ENCODE data around the gene ATG16L2.

Gene ATG16L2, protein sequence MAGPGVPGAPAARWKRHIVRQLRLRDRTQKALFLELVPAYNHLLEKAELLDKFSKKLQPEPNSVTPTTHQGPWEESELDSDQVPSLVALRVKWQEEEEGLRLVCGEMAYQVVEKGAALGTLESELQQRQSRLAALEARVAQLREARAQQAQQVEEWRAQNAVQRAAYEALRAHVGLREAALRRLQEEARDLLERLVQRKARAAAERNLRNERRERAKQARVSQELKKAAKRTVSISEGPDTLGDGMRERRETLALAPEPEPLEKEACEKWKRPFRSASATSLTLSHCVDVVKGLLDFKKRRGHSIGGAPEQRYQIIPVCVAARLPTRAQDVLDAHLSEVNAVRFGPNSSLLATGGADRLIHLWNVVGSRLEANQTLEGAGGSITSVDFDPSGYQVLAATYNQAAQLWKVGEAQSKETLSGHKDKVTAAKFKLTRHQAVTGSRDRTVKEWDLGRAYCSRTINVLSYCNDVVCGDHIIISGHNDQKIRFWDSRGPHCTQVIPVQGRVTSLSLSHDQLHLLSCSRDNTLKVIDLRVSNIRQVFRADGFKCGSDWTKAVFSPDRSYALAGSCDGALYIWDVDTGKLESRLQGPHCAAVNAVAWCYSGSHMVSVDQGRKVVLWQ

DNA sequence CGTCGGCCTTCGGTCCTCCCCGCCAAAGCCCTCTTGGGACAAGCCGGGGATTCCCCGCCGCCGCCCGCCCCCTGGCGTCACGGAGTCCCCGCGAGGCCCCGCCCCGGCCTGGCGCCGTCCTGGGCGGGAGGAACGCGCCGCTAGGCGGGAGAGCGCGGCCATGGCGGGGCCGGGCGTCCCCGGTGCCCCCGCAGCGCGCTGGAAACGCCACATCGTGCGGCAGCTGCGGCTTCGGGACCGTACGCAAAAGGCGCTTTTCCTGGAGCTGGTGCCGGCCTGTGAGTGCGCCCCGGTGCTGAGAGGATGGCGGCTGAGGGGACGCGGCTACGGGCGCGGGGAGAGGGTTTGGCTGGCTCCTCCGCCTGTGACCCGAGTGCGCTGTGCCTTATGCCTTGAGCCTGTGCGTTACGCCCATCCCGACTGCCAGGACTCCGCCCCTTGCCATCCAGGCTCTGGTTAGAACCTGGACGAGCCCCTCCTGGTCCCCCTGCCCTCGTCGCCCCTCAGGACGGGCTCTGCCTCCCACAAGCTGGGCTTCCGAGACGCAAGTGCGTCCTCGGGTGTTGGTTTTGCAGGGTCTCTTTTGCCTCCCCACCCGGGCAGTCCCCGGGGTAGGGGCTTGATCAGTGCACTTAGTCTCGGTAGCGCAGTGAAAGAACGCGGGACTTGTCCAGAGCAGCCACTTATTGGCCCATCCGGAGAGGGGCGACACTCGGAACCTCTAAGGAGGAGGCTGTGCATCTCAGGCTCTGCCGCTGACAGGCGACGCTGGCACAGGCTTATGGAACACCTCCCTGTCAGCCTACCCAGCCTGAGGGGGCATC, at the start of gene ATG16L2:
Gene ATG16L2, plus strand, starts transcription at position 126 of the 824 bp plus-strand sequence. Its CDS starts 35 bp downstream, at position 161.
- no peak for FAIRE-seq

DNA sequence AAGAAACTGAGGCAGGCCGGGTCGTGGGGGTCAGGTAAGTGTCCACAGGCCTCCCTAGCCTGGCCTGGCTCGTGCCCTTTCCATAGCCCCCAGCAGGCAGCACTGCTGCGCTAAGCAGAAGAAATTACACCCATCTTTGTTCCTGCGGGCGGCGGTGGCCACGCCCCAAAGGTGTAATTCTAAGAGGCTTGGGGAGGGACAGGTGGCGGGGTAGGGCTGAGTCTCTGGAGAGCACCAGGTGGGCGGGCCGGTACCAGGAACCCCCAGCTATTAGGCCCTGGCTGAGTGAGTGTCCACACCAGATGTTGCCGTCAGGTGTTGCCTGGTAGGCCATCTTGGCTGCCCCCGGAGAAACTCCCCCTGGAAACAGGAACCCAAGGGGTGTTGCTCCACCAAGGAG, 49.7 kb upstream of the ATG16L2 start:
- no peak for FAIRE-seq

DNA sequence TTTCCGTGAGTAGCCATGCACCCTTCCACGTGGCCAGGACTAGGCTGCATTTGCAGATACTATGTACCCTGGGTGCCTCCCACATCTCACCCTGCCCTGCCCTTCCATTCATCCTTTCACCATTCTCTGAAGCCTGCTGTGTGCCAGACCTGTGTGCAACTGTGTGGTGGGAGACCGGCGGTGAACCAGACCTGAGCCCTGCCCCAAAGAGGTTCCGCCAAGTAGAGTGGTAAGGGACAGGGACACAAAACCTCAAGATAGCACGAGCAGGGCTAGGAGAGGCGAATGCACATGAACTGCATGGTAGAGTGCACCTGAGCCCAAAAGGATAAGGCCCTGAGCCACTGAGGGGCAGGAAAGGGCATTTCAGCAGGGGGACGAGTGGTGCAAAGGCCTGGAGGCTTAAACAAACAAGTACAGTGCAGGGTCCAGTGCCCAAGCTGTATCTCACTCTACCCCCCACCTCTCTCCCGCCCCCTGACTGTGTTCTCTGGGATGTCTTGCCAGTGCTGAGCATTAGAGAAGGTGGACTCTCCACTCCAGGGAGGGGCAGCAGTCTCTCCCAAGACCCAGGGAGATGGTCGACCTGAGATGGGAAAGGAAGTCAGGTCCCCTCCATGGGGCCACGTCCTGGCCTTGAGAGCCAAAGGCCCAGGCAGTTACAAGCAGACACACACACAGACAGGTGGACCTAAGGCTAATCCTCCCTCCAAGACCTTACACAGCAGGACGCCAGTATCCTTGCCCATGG, 47.9 kb upstream of the ATG16L2 start:
- no peak for FAIRE-seq

DNA sequence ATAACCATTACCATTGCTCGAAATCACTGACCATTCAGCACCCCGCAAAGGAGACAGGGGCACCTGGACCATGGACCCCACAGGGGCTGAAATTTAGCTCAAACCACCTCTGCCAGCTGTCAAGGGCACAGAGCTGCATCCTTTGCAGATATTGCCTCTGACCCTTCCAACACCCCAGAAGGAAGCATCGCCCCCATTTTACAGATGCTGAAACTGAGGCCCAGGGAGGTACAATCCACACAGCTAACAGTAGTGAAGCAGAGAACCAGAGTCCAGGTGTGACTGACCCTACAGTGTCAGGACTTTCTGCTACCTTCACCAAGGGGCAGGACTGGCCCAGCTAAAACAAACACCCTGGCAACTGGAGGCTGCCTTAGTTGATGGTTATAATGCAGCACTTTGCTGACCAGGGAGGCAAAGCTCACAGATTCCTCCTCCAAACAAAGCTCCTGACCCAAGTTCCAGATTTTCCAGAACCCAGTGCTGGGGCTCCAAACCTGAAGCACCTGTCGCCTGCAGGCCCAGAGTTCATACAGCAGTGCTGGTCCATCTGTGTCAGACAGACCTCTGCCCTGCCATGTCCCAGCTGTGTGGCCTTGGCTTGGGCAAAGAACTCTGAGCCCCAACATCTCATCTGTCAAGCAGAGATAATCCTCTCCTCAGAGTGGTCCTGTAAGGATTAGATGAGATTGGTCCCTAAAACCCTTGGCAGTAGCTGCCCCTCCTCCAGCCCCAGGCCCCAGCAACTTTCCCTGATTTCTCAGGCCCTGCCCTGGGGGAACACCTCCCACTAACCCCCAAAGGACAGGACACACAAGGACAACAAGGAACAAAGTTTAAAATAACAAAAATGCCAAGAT, 46.8 kb upstream of the ATG16L2 start:
- FAIRE-seq, result no peak

DNA sequence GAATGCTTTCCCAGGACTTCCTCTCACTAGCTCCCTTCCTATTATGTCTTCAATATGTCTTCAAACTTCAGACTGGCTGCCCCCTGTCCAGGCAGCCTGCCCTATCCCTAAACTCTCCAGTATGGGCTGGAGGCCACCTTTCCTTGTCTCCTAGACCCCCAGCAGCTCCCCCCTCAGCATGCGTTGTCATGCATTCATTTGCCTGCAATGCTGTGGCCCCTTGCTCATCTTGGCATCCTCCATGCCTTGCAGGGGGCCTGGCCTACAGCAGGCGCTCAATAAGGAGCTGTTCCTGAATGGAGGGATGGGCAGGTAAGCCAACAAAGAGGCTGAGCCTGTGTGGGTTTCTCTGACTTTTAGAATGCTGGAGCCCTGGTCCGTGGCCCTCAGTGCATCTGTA, 45.6 kb upstream of the ATG16L2 start:
- no peak for FAIRE-seq

DNA sequence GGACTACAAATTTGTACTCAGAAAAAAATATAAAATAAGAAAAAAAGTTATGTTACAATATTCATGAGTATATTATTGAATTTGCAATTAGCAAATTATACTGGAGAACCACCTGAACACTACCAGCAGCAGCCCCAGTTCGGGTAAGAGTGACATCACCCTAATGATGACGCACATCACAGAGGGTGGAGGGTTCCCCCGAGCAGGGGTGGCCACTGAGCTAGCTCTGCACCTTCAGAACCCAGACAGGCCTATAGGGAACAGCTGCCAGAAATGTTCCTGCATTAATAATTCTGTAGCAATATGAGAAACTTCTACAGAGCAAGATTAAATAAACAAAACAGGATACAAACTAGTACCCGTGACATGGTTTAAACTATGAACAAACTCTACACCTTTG, 44.5 kb upstream of the ATG16L2 start:
- FAIRE-seq, result no peak

DNA sequence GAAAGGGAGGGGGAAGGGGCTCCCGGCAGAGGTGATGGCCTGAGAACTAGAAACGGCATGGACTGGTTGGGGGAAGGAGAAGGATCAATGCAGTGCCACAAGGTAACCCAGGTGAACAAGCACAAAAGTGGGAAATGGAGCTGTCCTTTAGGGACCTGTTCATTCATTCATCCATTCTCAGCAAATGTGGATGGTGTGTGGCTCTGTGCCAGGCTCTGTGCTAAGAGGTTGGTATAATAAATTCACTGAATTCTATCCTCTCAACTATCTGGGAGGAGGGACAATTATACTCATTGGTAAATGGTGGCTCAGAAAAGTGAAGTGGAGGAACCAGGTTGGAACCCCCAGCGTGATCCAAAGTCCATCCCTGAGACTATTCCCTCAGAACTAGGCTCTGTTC, 43.4 kb upstream of the ATG16L2 start:
- FAIRE-seq, result no peak

DNA sequence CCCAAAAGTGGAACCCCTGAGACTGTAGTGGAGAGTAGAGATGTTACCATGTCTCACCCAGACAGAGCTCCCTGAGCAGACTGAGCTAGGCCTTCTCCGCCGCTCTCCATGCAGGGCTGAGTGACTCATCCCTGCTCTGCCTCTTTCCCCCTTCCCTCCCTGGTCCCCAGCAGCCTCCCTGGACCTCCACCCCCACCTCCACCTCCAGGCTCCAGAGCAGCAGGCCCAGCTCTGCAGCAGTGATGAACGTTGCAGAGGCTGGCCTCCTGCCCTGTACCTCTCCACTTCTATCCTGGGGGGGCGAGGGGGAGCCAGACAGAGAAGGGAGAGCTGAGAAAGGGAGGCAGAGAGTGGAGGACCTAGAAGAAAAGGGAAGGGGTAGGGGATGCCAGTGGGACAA, 42.7 kb upstream of the ATG16L2 start:
- no peak for FAIRE-seq

DNA sequence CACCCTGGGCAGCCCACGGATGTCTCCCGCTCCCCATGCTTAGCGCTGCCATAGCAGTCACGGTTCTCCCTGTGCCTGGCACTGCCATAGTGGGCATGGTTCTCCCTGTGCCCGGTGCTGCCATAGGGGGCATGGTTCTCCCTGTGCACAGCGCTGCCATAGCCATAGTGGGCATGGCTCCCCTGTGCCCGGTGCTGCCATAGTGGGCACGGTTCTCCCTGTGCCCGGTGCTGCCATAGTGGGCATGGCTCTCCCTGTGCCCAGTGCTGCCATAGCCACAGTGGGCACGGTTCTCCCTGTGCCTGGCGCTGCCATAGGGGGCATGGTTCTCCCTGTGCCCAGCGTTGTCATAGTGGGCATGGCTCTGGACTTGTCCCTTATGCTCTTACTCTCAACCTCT, 42.2 kb upstream of the ATG16L2 start:
- FAIRE-seq, result no peak

DNA sequence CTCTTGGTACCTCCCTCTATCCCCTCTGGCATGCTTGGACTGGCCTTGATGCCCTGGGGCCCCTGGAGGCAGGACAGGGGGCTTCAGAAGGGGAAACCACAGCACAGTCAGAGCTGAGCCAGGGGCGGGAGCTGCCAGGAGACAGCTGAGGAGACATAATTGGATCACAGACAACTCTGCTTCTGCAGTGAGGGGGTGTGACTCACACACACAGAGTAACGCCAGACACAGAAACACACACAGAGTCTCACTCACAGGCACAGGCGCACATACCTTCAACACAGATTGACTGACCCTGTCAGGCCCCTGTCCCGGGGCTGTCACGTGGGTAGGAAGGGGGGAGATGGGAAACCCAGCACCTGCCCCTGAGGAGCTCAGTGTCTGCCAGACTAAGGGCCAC, 40.9 kb upstream of the ATG16L2 start:
- FAIRE-seq, result no peak

DNA sequence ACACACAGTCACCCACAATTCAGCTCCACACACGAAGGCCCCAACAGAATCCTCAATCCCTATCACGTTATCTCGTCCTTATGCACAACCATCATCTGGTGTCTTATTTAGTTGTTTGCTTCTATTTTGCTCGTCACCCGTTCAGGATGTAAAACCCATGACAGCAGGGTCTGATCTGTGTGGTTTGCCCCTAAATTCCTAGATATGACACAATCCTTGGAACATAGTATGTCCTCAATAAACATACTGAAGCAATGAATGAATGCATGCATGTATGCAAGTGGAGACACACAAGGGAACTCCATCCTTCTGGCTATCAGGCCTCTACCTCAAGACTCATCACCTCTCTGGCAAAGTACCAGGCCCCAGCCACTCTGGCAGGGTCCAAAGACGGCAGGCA, 40.5 kb upstream of the ATG16L2 start:
- FAIRE-seq, result no peak

DNA sequence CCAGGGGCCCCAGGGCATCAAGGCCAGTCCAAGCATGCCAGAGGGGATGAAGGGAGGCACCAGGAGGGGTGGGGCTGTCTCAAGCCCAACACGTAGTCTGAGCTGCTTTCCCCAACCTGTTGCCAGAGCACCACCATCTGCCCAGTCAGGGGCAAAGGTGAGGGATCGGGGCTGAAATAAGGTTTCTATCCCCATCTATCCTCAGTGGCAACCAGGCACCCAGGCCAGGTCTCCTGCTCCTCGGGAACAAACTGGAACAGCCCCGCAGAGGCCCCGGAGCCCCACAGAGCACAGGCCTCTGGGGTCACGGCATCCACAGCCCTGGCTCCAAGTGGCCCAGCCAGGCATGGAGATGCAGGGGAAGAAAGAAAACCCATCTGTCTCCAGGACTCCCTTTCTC, 39.7 kb upstream of the ATG16L2 start:
- FAIRE-seq, result no peak

DNA sequence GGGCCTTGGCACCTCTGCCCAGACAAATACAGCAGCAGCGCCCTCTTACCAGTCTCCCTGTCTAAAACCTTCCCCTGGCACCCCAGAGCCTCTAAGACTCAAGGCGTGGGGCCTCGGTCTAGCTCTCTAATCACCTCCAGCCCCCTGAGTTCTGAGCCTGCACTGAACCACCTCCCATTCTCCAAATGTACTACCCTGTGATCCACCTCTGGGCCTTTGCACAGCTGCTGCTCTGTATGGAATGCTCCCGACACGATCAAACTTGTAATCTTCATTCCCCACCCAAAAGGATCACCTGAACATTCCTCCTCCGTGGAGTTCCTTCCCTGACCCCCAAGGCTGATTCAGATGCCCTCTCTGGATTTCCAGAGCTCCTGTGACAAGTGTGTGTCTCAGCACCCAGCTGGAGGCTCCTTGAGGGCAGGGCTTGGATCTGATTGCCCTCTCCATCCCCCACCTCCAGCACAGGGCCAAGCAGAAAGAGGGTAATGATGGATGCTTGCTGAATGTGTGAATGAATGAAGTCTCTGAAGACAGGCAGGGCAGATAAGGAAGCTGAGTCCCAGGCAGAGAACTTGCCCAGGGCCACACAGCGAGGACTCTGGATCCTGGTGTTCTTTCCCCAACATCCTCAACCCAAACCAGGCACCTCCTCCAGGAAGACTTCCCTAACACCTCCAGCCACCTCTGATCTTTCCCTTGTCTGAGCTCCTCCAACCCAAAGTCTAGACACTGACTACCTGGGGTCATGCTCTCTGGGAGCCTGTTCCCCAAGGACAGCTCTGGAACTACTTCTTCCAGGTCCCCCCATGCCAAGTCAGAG, 38.7 kb upstream of the ATG16L2 start:
- no peak for FAIRE-seq

DNA sequence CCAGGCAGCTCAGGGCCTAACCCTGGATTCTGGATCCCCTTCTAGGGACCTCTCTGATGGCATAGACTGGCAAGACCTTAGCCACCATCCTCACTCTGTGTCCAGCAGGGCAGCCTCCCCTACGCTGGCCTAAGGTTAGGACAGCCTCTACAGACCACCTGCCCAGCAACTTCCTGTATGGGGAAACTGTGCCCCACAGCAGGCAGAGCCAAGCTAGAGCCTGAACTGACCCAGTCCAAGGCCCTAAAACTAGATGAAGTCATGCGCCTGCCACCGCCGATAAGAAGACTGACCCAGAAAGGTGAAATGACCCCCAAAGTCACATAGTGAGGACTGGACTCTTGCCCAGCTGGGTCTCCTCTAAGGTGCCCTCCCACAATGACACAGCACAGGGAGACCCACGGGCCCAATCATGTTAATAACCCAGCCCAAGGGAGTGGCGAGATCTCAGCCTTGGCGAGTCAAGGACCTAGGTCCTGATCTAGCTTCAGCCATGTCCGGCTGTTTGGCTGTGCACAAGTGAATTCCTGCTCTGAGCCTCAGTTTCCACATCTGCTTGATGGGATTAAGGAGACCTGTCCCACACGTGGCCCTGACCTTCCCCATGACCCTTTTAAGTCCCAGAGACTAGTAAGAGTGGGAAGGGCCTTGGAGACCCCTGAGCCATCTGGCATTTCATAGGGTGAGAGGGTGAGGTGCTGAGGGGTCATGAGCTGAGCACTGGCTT, 37.9 kb upstream of the ATG16L2 start:
- no peak for FAIRE-seq

DNA sequence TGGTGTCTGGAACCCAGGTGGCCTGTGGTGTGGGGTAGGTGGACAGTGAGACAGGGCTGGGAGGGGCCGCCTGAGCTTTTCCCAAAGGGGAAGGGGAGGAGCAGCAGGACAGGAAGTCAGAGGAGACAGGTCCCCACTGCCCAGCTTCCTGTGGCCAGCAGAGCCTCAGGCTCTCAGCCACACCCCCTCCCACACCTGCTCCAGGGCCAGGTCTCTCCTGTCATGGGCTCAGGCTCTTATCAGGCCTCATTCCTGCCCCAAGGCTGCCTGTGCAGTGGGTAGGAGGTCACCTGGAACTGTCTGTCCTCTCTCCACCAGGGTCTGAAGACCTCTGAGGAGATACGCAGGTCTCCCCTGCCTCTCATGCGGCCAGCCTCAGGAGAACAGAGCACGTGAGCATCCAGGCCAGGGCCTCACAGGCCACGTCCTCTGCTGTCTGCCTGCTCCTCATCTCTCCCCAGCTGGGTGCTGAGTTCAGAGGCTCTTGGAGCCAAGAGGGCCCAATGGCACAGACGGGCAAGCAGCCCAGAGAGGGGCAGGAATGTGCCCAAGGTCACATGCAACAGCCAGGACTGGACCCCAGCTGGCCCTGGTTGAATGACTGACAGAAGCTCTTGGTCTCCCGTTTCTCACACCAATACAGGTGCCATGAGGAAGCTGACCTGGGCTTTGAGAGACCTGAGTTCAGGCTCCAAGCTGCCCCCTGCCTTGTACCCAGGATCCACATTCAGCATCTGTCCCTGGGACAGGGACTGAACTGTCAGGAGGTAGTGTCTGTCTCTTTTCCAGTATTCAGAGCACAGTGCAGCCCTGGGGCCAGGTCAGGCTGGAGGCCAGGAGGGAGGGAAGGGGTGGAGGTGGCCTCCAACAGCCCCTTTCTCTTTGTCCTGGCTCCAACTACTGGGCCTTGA, 37.1 kb upstream of the ATG16L2 start:
- FAIRE-seq, result no peak

DNA sequence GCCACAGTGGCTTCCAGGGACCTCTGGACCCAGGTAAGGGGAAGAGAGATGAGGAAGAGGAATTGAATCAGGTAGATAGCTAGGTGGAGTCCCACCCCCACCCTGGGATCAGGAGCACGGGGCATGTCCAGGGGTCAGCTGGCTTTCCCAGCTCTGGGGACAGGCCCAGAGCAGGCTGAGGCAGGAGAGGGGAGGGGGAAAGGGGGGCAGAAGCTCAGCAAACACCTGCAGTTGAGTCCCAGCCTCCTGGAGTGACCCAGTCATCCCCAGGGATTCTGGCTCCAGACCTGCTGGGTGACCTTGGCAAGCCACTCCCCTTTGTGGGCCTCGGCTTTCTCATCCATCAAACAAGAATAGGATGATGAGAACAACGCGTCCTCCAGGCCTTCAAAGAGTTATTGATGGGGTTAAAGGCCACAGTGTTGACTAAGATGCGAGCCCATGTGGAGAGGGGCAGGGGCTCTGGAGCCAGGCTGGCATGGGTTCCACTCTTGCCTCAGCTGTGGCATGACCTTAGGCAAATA, 36.4 kb upstream of the ATG16L2 start:
- FAIRE-seq, result no peak

DNA sequence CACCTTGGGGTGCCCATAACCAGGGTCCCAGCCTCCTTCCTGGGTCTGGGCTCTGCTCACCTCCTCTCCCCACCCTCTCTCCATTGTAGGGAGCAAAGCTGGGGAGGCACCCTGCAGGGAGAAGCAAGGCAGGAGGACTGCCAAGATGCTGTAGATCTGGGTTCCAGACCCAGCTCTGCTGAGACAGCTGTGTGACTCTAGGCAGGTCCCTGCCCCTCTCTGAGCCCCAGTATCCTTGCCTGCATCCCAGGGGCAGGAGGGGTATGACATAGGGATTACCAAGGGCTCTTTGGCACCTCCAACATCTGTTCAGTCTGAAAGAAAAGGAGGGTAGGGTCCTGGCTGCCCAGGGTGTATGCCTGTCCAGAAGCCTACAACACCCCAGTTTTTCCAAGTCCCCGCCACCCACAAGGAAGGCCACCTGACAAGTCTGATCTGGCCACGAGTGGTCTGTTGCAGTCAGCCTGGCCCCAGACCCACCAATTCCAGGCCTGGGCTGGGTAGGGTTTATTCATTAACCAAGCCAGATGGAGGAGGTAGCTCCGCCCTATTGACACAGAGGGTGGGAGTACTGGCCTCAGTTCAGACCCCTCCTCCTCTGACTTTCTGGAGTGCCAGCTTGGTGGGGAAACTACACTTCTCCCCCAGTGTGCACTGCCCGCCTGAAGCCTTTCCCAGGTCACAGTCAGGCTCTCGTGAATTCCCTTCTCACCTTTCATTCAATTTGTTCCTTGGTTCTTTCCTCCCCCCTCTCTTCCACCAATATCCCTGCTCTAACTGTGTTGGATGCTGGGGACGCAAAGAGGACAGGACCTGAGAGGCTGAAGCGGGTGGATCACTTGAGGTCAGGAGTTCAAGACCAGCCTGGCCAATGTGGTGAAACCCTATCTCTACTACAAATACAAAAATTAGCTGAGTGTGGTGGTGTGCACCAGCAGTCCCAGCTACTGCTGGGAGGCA, 35.4 kb upstream of the ATG16L2 start:
- FAIRE-seq, result no peak
